Activated CD4-positive, CD25-positive, alpha-beta regulatory T cell treated with anti-CD3 and anti-CD28 coated beads, Interleukin-2, amount 50 U/mL, for 16 hours (primary cell): Measurements from ENCODE around the gene CCL7.

Source experiments
- DNase-seq: peaks from one replicate; pipeline ENCODE4 v3.0.0-alpha.2; 2020; ENCODE audit warnings: low read depth, low spot score

Gene CCL7

DNA sequence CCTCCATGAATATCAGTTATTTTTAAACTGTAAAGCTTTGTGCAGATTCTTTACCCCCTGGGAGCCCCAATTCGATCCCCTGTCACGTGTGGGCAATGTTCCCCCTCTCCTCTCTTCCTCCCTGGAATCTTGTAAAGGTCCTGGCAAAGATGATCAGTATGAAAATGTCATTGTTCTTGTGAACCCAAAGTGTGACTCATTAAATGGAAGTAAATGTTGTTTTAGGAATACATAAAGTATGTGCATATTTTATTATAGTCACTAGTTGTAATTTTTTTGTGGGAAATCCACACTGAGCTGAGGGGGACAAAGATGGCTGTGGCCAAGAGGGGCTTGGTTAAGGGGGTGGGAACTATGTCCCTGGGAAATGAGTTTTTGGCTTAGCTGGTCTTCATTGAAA, 17.9 kb downstream of the CCL7 start:
- DNase-seq = no peak

DNA sequence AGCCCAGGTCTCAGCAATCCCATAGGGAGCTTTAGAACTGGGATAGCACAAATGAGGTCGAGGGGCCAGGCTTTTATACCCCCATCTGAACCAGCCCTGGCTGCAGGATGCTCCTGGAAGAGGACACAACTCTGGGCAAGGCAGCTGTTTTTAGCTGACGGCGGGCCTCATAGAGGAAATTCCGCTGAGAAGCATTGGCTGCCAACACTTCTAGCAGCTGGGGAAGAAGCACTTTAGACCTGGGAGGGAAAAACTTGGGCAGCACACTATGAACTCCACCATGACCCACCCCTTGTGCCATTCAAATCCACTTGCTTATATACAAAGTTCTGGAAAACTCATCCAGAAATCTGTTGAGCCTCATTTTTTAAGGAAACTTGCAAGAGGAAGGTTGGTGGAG, 20.6 kb downstream of the CCL7 start:
- no peak for DNase-seq

- no peak for DNase-seq
These were observed 21.8 kb downstream of the CCL7 start for GRCh38 chr17:34291721-34292348.

DNA sequence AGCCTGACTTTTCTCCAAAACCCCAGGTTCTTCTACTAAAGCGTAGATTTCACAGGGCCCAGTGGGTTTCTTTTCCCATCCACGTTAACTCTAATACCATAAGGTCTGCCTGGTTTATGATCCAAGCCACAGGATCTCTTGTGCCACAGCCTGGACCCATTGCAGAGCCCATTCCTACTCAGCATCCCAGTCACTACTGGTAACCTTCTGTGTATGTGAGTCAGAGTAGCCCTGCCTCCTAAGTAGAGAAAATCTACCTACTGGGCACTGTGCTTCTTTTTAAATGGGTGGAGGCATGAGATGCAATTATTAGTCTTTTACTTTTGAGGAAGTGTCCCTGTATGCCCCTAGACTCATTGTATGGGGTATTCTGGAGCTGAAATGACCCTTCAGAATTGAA, 29.0 kb downstream of the CCL7 start:
- no peak for DNase-seq

GRCh38 chr17:34299956-34300577, 30.0 kb downstream of the CCL7 start:
- DNase-seq = no peak

DNA sequence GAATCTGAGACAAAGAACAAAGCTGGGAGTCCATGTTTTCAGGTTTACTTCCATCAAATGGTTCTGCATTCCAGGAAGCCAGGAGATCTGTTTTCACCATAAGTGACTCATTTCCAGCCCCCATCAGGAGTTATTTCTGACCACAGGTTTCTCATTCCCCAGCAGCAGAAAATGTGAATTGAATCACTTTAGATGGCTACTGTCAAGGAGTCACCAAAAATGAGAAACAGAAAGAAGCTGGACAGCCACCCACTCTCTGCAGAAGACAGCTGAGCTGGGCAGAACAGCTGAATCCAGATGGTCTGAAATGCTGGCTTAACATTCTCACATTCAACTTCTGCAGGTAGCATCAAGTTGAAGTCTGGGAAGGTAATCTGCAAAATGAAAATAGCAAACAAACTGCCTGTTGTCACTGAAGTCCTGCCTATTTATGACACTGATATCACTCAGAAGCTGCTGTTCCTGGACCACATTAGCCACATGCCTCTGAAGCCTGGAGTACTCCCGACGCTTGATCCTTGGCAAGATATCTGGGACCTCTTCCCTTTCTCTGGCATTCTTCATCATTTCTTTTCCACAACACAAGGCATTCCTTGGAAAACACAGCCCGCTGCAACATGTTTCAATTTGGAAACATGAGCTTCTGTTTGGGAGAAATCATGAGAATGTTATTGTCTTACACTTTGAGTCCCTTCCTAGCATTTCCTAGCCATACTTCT, 30.8 kb downstream of the CCL7 start:
- no peak for DNase-seq

GRCh38 chr17:34301986-34302385, 32.0 kb downstream of the CCL7 start:
- DNase-seq = no peak

- no peak for DNase-seq
These were observed 32.6 kb downstream of the CCL7 start for GRCh38 chr17:34302636-34303035.

- no peak for DNase-seq
These were observed 33.6 kb downstream of the CCL7 start for GRCh38 chr17:34303606-34304005.

DNA sequence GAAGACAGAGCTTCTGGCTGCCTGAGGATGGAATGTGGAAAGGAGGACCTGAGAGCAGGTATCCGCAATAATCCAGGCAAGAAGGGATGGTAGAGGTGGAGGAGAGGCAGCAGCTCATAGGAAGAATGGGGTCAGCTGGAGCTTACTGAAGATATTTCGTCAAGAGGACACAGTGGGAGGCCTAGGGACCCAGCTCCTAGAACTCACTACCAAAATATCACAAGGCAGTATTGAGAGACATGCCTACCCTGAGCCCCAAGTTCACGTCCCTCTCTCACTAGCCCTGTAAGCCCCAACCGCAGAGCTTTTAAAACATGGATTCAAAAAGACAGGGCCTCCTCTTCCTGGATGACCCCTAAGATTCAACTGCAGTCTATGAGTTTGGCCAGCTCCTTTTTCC, 35.0 kb downstream of the CCL7 start:
- DNase-seq = no peak

- DNase-seq = no peak
These were observed 35.6 kb downstream of the CCL7 start for GRCh38 chr17:34305606-34306005.

- DNase-seq = no peak
These were observed 36.4 kb downstream of the CCL7 start for GRCh38 chr17:34306466-34306865.

DNA sequence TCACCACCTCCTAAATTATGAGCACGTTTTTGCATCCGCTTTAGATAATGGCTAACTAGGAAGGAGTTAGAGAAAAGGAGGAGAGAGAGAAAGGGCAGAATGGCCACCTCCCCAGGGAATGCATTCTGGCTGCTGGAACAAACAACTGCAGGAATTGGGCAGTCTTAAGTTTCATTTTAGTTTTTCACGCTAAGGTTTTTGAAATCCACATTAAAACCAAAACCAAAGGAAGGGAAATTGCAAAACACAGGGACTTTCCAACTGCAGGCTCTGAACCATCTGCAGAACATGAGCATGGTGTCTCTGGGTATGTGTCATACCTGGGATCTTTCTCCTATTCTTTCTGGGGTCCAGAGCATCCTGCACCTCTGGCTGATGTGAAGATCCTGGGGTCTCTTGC, 37.1 kb downstream of the CCL7 start:
- DNase-seq = no peak

- DNase-seq = no peak
These were observed 38.4 kb downstream of the CCL7 start for GRCh38 chr17:34308371-34308770.

DNA sequence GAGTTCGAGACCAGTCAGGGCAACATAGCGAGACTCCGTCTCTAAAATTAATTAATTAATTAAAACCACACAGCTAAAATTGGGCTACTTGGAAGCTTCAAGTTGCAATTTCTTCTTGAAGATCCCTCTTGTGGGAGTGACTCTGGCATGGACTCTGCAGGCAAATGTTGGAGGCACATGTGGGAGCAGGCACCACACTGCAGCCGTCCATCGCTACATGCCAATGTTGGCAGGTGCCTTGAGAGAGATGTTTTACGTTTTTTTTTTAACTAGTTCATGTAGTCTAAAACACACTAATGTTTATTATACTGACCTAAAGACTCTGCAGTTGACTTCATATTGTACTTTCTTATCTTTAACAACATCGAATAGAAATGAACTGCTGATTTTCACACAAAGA, 41.3 kb downstream of the CCL7 start:
- no peak for DNase-seq

- DNase-seq = no peak
These were observed 42.1 kb downstream of the CCL7 start for GRCh38 chr17:34312080-34312479.

- no peak for DNase-seq
These were observed 43.1 kb downstream of the CCL7 start for GRCh38 chr17:34313164-34313563.

DNA sequence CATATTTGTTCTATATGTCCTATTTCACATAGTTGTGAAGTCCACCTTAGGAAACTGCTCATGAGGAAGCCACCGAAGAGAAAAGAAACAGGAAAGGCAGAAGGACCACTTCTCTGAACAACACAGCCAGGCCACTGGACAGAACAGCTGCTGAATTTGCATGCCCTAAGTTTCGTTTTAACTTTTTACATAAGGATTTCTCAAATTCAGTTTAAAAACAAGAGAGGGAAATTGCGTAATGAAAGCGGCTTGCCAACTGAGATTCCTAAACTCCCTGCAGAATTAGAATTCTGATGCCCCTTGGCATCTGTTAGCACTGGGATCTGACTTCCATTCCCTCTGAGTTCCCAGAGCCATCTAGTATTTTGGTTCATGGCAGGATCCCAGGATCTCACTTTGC, 44.3 kb downstream of the CCL7 start:
- no peak for DNase-seq

DNA sequence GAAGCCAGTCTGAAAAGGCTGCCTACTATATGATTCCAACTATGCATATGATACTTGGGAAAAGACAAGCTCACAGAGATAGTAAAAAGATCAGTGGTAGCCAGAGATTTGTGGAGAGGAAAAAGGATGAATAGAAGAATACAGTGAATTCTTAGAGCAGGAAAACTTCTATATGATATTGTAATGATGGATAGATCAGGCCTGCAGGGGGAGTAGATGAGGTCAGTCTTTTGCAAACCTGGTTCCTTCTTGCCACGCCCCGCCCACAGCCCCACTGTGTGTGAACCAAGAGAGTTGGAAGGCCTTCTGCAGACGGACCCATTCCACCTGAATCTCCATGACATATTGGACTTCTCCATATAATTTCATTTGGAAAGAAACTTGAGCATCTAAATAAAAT, 48.5 kb downstream of the CCL7 start:
- DNase-seq = no peak

- no peak for DNase-seq
These were observed 49.0 kb downstream of the CCL7 start, which contains the start of gene CCL8 for GRCh38 chr17:34319039-34319483. Gene CCL8, plus strand, starts transcription at chr17:34319435. Its CDS starts 67 bp downstream, at chr17:34319502.
